Dermis blood vessel endothelial cell (primary cell): ENCODE measurements around the gene MELTF. TPM values are rescaled to one million over a fixed set of nuclear protein-coding genes. Genes with fewer than 3 reads are reported as not detected.

Experiments
- DNase-seq: peaks from one replicate; pipeline ENCODE4 v3.0.0; 2010
- total RNA-seq: library from RNA; depleted of rRNA; stranded (reverse); fragments of >200 nt; gene quantifications from 2 replicates; pipeline ENCODE4 v1.2.3, GENCODE V29; 2014

Gene MELTF
- total RNA-seq, 1 donor from 2014 or later = 2.0 TPM

- DNase-seq = no peak
Observed at GRCh38 chr3:197008436-197009209, 21.0 kb downstream of the MELTF start.

DNA sequence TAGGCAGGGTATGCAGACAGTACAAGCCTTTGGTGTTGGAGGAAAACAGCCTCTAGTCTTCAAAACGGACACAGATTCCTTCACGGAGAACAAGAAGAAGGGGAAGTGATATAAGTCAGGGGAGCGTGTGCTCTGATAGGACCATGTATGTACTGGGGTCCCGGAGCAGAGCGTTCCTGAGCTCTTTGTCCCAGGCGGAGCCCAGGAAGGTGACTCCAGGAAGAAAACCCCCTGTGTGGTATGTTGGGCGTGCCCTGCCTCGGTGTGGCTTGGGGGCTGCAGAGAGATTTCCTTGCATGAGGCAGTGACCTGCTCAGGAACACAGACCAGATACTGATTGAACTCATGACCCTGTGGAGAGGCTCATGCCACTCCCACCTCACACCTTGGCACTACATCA, 21.7 kb downstream of the MELTF start:
- no peak for DNase-seq

DNA sequence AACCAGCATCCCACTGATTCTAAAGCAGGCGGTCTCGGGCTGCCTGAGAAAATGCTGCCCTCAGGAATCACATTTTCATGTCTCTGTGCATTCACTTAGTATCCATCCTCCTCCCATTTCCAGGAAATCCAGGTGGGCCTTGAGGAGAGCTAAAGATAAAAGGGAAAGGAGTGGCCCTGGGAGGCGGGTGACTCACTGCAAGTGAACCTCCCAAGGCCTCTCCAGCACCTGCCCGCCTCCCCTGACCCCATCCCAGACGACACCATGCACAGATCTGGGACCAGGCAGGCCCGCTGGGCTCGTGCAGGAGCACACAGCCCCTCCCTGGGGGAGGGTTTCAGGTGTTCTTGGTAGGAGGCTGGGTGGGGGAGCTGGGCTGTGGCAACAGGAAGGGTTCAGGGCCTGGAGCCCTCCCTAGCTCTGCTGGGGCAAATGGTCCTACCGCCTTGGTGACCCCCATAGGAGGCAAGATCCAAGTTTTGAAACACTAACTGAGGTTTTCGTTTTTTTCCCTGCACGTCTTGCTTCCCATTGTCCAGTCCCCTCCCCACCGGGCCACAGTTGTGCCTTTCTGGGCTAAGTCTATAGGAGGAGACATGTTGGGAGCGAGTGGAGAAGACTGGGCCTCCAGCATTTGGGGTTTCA, 22.2 kb downstream of the MELTF start:
- DNase-seq = no peak

GRCh38 chr3:197006860-197007259, 22.8 kb downstream of the MELTF start:
- DNase-seq = no peak

- no peak for DNase-seq
Observed at GRCh38 chr3:197006446-197006845, 23.2 kb downstream of the MELTF start.

GRCh38 chr3:197003461-197004385, 25.9 kb downstream of the MELTF start:
- DNase-seq = peak; percentile 22

DNA sequence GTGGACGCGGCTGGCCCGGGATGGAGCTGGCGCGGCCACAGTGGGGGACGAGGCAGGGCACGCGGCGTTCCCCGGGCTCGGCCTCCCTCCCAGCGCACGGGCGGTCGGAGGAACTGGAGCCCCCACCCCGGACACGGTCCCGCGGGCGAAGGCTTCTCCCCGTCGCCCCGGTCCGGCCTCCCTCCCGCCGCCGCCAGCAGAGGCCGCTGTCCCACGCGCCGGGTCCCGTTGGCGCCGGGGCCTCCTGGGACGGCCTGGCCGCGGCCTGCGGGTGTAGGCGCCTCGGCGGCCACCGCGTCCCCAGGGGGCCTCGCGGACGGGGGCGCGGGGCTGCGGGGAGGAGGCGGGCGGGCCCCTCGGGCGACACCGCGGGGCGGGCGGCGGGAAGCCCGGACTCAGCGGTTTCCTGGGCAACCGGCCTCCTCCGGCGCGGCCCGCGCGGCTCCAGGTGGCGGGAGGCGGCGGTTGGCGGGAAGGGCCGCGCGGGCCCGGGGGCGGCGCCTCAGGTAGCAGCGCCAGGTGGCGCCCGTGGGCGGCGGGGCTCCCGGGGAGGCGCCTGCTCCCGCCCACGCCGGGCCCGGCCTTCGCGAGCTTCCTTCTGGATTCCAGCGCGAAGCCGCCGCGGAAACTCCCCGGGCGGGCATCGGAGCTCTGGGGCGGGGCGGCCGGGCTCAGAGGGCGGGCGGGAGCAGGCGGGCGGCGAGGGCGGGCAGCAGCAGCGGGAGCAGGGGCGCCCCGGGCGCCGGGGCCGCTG, 26.7 kb downstream of the MELTF start:
- peak; percentile 73 for DNase-seq

GRCh38 chr3:197001972-197002700, 27.5 kb downstream of the MELTF start:
- no peak for DNase-seq

DNA sequence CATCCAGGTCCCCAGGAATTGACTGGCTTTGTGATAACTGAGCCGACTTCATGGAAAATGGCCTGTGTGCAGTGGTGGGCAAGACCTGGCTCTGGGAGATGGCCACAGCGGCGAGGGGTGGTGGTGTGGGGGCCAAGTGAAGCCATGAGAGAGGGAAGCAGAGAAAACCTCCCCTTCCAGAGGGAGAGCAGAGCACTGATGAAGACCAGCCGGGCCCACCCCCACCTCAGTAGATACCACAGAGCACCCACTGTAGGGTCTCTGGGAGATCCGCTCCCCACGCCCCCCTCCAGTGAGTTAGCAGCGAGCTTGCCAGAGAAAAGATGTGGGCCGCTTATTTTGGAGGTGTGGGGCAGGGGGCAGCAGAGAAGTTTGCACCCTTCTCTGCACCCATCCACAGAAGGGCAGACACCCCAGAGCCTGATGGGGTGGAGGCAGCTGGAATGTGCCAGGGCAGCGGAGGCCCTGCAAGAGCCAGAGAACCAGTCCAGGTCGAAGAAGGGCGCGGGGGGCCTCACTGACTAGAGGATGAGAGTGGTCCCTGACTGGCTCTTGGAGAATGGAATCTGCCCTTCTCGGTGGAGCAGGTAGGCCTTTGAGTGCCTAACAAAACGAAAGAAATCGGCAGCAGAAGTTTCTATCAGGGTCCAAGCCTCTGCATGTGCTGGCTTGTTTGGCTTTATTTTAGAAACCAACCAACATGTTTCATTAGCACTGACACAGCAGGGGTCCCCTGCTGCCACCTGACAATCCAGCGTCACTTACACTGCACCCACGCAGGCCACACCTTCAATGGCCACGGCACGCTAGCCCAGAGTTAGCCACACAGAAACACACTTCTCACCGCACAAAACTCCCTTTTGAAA, 28.3 kb downstream of the MELTF start:
- no peak for DNase-seq

DNA sequence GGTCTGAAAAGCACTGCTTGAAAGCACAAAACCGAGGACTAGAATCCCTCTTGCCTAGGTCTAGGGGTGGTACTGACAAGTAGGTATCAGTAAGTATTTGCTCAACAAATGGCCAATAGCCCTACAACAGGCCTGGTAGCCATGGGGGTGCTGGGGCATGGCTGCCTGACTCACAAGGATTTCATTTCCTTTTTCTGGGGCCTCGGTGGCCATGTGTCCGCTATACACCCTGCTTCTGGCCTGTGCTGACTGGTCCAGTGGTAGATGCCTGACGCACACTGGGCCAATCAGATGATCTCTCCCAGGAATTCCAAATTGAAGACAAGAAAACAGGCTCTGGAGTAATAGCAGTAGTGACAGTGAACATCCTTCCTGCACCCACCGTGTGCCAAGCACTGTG, 29.4 kb downstream of the MELTF start:
- DNase-seq = peak; percentile 22

GRCh38 chr3:196998966-196999760, 30.5 kb downstream of the MELTF start:
- DNase-seq = no peak

GRCh38 chr3:196997311-196997710, 32.3 kb downstream of the MELTF start:
- no peak for DNase-seq

DNA sequence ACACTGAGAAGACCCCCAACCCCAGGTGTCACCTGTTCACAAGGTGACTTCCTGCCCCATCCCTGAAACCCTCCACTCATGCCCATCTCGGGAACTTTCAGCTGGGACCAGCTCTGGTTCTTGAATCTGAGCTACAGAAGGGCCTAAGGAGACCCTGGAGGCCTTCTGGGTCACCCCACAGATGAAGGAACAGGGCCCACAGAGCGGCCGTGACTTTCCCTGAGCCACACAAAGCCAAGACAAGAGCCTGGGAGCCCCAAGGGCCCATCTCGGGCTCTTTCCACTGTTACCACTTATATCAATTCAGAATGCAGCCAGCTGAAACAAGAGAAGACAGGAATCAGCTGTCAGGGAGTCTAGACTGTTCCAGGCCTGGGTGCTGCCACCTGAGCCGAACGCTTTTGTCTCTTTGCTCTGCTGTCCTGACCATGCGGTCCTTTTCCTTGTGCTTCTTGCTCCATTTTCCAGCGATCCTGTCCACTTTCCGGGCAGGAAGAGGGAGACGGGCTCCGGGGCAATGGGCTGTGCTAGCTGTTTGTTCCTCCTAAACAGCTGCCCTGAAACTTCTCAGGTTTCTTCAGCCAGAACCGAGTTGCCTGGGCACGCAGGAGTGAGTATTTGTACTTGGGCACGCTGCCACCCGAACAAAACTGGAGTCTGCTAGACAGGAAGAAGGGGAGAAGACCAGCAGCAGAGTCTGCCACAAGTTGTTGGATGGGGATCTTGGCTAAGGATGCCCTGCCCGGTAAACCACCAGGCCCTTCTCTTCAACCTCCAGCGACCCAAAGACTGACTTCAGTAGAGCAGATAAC, 33.0 kb downstream of the MELTF start:
- DNase-seq = no peak

- no peak for DNase-seq
Observed at GRCh38 chr3:196995646-196996355, 33.8 kb downstream of the MELTF start.

DNA sequence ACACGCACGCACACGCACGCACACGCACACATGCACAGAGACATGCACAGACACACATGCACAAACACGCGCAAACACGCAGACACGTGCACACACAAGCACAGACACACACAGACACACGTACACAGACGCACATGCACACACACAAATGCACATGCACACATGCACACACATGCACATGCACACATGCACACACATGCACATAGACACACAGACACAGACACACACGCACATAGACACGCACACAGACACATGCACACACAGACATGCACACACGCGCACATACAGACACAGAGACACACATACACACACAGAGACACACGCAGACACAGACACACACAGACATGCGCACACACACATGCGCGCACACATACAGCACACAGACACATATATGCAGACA, 34.6 kb downstream of the MELTF start:
- no peak for DNase-seq

- no peak for DNase-seq
Observed at GRCh38 chr3:196994056-196994455, 35.6 kb downstream of the MELTF start.

- DNase-seq = no peak
Observed at GRCh38 chr3:196992461-196993065, 37.1 kb downstream of the MELTF start.
